Activated CD4-positive, CD25-positive, alpha-beta regulatory T cell treated with anti-CD3 and anti-CD28 coated beads, Interleukin-2, amount 50 U/mL, for 72 hours (primary cell): ENCODE results near the gene SZRD1.

Experiments
- DNase-seq: peaks from one replicate; pipeline ENCODE4 v3.0.0; 2021

SZRD1 gene

GRCh38 chr1:16367968-16368890 lies 1.2 kb downstream of the SZRD1 start:
- DNase-seq, result no peak

- no peak for DNase-seq
Observed at GRCh38 chr1:16369821-16370220, 2.8 kb downstream of the SZRD1 start.

GRCh38 chr1:16371725-16372124 lies 4.7 kb downstream of the SZRD1 start:
- no peak for DNase-seq

- no peak for DNase-seq
Observed at GRCh38 chr1:16372535-16373285, 5.7 kb downstream of the SZRD1 start.

GRCh38 chr1:16374266-16374665 lies 7.2 kb downstream of the SZRD1 start:
- DNase-seq, result no peak

DNA sequence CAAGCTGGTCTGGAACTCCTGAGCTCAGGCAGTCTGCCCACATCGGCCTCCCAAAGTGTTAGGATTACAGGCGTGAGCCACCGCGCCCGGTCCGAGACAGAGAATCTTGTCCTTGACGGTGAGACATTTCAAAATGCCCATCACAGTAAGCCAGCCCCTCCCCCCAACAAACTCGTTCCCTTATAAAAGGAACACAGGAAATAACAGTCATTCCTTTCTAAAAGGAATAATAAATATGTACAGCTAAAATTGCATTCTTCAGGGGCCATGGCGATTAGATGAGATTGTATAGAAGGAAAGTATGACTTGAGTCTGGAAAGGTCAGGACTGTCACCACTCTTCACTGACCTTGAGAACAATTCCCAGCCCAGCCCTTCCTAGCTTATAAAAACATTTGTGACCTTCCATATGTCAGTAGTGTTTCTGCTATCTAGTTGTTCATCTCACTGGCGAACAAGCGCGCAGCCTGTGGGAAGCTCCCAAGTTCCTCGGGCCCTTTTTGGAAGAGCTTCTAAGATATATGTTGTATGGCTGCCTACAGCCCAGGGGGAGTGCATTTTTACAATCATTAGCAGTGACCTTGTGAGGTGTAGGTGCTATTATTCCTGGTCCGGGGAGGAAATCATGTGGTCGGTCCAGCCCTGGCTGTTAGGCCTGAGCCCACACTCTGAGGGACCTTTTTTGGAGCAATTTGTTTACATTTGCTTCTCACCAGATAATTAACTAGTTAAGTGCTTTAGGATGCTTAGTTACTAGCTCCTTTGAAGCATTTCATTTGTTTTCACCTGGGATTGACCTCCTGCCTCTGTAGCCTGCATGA lies 8.7 kb downstream of the SZRD1 start:
- DNase-seq, result no peak

DNA sequence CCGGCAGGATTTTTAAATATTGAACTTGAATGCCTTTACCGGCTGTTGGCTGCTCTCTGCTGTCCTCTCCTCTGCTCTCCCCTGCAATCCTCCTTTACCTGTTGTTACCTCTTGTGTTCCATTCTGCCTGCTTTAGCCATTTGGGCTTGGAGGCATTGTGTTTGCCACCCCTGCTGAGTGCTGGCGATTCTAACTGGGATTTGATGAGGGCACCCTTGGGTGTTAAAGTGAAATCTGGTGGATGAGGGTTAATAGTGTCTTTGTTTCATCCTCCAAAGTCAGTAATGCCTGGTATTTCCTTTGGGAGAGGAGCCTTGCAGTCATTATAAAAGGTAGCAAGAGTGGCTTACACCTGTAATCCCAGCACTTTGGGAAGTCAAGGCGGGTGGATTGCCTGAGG lies 9.9 kb downstream of the SZRD1 start:
- no peak for DNase-seq

DNA sequence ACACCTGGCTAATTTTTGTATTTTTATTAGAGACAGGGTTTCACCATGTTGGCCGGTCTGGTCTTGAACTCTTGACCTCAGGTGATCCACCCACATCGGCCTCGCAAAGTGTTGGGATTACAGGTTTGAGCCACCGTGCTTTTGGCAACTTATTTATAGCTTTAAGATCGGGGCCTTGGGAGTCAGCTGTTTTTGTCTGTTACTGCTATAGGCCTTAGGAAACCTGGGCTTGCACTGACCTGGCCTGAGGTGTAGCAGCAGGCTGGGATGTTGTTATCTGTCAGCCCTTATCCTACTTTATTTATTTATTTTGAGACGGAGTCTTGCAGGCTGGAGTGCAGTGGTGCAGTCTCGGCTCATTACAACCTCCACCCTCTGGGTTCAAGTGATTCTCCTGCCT lies 11.4 kb downstream of the SZRD1 start:
- DNase-seq, result no peak

DNA sequence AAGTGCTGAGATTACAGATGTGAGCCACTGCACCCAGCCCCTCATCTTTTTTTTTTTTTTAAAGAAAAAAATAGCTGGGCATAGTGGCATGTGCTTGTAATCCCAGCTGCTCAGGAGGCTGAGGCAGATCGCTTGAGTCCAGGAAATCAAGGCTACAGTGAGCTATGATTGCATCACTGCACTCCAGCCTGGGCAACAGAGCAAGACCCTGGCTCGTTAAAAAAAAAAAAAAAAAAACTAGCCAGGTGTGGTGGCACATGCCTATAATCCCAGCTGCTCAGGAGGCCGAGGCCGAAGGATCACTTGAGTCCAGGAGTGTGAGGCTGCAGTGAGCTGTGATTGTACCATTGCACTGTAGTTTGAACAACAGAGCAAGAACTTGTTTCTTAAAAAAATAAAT lies 13.8 kb downstream of the SZRD1 start:
- no peak for DNase-seq

- DNase-seq, result no peak
Observed at GRCh38 chr1:16383888-16384287, 16.8 kb downstream of the SZRD1 start.

- DNase-seq, result no peak
Observed at GRCh38 chr1:16385659-16386453, 18.8 kb downstream of the SZRD1 start.

DNA sequence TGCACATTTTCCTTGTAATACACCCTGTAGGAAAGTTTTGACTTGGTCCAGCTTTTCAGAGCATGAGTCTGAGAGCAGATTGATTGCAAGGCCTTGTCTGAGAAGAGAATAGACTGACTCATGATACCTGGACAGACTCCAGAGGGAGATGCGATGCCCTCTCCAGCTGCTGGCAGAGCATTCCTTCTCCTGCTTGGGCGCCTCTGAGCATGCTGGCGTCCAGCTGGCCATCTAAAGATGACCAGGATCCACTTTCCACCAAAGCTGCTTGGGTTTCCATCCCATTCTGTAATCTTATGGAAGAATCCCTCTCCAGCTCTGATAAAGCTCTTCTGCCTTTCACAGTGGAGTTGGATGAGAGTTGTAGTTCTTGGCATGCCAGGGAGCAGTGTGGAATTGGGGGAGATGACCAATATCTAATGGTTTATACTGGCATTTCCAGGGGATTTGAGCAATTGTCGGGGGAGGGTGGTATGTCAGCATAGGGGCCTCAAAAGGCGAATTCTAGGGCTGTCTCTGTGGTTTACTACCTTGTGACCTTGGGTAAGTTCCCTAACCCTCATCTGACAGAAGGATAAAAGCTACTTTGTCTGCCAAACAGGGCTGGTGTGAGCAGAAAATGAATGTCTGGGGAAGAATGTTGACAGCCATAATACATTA lies 19.5 kb downstream of the SZRD1 start:
- no peak for DNase-seq

DNA sequence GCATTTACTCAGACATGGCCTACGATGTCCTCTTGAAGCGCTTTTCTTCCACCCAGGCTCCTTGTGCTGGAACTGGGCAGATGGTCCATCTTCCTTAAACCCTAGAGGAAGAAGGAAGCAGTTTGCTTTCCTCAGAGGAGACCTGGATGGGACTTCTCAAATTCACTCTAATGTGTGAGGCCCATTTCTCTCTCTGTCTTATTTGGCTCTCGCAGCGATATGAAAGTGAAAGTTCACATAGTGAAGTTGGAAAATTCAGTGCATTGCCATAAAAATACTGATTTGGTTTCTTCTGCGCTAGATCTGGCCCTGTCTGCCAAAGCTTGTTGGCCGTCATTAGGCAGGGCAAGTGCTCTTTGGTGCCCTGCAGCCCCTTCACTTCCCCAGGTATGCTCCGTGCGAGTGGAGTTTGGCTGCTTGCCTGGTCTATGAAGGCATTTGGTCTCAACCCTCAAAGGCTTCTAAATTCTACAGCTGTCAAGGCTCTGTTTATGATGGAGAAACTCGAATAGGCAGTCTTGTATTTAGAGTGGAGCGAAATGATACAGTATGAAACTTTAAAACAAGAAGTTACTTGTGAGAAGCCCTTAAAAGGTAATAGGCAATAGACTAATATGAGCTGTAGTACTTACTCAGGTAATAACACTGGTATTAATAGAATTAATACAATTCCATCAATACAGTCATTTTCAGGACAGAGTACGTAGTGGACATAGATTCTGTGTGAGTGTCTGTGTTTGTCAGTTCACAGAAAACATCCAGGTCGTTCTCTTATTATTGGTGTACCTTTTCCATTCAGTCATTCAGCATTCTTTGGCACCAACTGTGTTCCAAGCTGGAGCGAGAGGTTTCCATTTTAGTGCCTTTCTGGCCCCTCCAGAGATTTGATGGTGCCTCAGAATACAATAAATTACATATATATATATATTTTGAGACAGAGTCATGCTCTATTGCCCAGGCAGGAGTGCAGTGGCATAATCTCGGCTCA lies 20.5 kb downstream of the SZRD1 start:
- no peak for DNase-seq

DNA sequence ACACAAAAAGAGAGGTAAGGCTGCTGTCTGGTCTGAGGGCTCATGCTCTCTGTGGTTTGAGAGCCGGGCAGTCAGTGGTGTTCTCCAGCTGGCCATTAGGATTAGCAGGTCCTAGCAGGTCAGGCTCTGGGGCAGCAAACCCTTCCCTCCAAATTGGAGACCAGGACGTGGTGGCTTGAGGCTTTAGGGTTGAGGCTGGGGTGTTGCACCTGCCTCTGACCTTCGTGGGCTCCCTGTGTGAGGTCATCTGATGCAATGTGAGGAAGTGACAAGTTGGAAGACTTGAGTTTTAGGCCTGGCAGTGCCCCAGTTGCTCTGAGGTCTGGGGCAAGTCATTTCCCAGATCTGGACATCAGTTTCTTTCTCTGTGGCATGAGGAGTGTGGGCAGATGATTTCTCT lies 24.4 kb downstream of the SZRD1 start:
- no peak for DNase-seq

DNA sequence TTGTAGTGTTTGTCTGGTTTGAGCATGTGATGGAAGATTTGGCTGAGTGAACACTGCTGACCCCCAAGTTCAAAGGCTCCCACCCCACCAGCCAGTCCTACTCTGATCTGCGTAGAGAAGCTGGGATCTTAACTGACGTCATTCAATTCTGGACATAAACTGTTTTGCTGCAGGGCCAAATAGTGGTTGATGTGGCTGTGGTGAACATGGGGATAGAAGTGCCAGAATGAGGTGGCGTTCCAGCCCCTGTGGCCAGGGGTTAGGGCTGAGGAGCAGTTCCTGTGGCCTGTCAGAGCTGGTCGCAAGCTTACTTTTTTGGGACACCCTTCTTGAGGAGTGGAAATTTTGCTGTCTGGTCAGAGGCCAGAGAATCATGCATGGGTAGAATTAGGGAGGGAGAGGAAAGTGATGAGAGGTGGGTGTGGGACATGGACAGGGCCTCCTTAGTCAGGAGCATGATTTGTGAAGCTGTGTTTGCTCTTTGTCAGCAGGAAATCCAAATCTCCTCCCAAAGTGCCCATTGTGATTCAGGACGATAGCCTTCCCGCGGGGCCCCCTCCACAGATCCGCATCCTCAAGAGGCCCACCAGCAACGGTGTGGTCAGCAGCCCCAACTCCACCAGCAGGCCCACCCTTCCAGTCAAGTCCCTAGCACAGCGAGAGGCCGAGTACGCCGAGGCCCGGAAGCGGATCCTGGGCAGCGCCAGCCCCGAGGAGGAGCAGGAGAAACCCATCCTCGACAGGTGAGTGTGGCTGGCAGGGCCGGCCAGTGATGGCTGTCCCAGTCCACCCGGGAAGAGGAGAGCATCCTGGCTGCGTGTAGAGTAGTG lies 25.9 kb downstream of the SZRD1 start:
- DNase-seq, result no peak

GRCh38 chr1:16393570-16394521 lies 26.8 kb downstream of the SZRD1 start:
- DNase-seq, result no peak

DNA sequence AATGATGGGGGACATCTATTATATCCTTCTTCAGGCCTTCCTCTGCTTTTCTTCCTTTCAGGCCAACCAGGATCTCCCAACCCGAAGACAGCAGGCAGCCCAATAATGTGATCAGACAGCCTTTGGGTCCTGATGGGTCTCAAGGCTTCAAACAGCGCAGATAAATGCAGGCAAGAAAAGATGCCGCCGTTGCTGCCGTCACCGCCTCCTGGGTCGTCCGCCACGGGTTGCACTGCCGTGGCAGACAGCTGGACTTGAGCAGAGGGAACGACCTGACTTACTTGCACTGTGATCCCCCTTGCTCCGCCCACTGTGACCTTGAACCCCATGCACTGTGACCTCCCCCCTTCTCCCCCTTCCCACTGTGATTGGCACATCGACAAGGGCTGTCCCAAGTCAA lies 27.9 kb downstream of the SZRD1 start:
- no peak for DNase-seq

DNA sequence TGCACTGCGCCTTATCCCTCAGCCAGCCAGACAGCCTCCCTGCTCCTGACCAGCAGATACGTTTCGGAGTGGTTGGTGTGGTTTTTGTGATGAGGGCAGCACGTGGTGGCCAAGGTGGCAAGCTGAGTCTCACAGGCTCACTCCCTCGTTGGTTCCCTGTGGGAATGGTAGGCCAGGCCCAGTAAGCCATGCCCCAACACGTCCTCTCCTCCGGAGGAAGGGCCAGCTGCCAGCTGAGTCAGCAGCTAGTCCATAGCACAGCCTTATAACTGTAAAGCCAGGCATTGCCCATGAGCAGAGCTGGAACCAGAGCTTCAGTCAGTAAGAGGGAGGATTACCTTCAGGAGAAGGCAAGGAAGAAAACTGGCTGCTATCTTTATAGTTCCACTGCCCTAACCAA lies 29.5 kb downstream of the SZRD1 start:
- DNase-seq, result no peak
